Glutamatergic neuron (in vitro differentiated cells): ENCODE measurements around the gene ZNF70. TPM values are rescaled to one million over a fixed set of nuclear protein-coding genes. Genes with fewer than 3 reads are reported as not detected.

Experiments used
- DNase-seq: peaks from one replicate; pipeline ENCODE4 v3.0.0; 2022
- H3K27ac Mint-ChIP-seq: one replicate; pipeline ENCODE4 v1.8.0; 2020; ENCODE audit warnings: mild to moderate bottlenecking, mixed read lengths, inconsistent platforms; ENCODE audit not compliant: unreplicated experiment
- H3K27me3 Mint-ChIP-seq: one replicate; pipeline ENCODE4 v1.8.0; 2020; ENCODE audit warnings: mild to moderate bottlenecking, moderate library complexity, mixed read lengths, inconsistent platforms; ENCODE audit not compliant: unreplicated experiment
- H3K36me3 Mint-ChIP-seq: one replicate; pipeline ENCODE4 v1.8.0; 2020; ENCODE audit warnings: mild to moderate bottlenecking, mixed read lengths, inconsistent platforms; ENCODE audit not compliant: unreplicated experiment
- H3K4me1 Mint-ChIP-seq: one replicate; pipeline ENCODE4 v1.8.0; 2020; ENCODE audit warnings: mild to moderate bottlenecking, low read depth, mixed read lengths, inconsistent platforms; ENCODE audit not compliant: unreplicated experiment
- H3K4me3 Mint-ChIP-seq: one replicate; pipeline ENCODE4 v1.8.0; 2020; ENCODE audit warnings: mild to moderate bottlenecking, mixed read lengths, inconsistent platforms; ENCODE audit not compliant: unreplicated experiment
- H3K9me3 Mint-ChIP-seq: one replicate; pipeline ENCODE4 v1.8.0; 2020; ENCODE audit warnings: mild to moderate bottlenecking, moderate library complexity, mixed read lengths, inconsistent platforms; ENCODE audit not compliant: unreplicated experiment
- CTCF ChIP-seq: fragments of 200-600 bp; sonication (generic); IDR thresholded peaks from one replicate; pipeline ENCODE4 v1.5.0; 2021; ENCODE audit not compliant: partially characterized antibody, unreplicated experiment
- total RNA-seq: library from RNA; stranded (reverse); fragmentation: NEBNext Ultra II Directional; extraction: Animal tissue kit (Norgen Biotek cat#: 25700); gene quantifications from one replicate; pipeline ENCODE4 v1.2.1, GENCODE V29; 2021; ENCODE audit not compliant: unreplicated experiment

The ZNF70 gene
- total RNA-seq, 1 donor from 2014 or later: 9.0 TPM

GRCh38 chr22:23759566-23759965 is 8.7 kb upstream of the ZNF70 start:
- H3K9me3 Mint-ChIP-seq: no peaks in the 10 kb centered on the region
- peaks cover 8% of the 10 kb centered on the region for H3K27me3 Mint-ChIP-seq
- H3K27ac Mint-ChIP-seq: no peak overlapping the region
- H3K4me3 Mint-ChIP-seq: no peak overlapping the region
- no peaks in the 10 kb centered on the region for H3K4me1 Mint-ChIP-seq
- no peak for TF ChIP-seq CTCF
- no peak for DNase-seq
- H3K36me3 Mint-ChIP-seq: no peaks in the 10 kb centered on the region

- no peak for TF ChIP-seq CTCF
- Mint-ChIP-seq H3K4me1 (no peaks in the 10 kb centered on the region), H3K36me3 (no peaks in the 10 kb centered on the region), H3K9me3 (peaks cover 1% of the 10 kb centered on the region), H3K27me3 (peaks cover 5% of the 10 kb centered on the region), H3K27ac (no peak overlapping the region), H3K4me3 (no peak overlapping the region)
- no peak for DNase-seq
These were observed 6.0 kb upstream of the ZNF70 start for GRCh38 chr22:23756891-23757290.

GRCh38 chr22:23755711-23756110 is 4.8 kb upstream of the ZNF70 start:
- no peak for DNase-seq
- no peaks in the 10 kb centered on the region for H3K4me1 Mint-ChIP-seq
- no peak overlapping the region for H3K27ac Mint-ChIP-seq
- peaks cover 5% of the 10 kb centered on the region for H3K27me3 Mint-ChIP-seq
- H3K9me3 Mint-ChIP-seq: peaks cover 5% of the 10 kb centered on the region
- H3K36me3 Mint-ChIP-seq: no peaks in the 10 kb centered on the region
- H3K4me3 Mint-ChIP-seq: no peak overlapping the region
- TF ChIP-seq CTCF: no peak

- H3K36me3 Mint-ChIP-seq: no peaks in the 10 kb centered on the region
- DNase-seq: no peak
- no peak overlapping the region for H3K4me3 Mint-ChIP-seq
- H3K27ac Mint-ChIP-seq: no peak overlapping the region
- H3K4me1 Mint-ChIP-seq: peaks cover 2% of the 10 kb centered on the region
- no peak for TF ChIP-seq CTCF
- H3K27me3 Mint-ChIP-seq: peaks cover 10% of the 10 kb centered on the region
- H3K9me3 Mint-ChIP-seq: peaks cover 7% of the 10 kb centered on the region
These were observed 4.2 kb upstream of the ZNF70 start for GRCh38 chr22:23754980-23755636.

- Mint-ChIP-seq H3K4me1 (peaks cover 2% of the 10 kb centered on the region), H3K9me3 (peaks cover 9% of the 10 kb centered on the region), H3K36me3 (no peaks in the 10 kb centered on the region), H3K27me3 (peaks cover 13% of the 10 kb centered on the region), H3K4me3 (no peak within 1 kb of the TSS), H3K27ac (no peak within 1 kb of the TSS)
- DNase-seq: no peak
- TF ChIP-seq CTCF: no peak
These were observed 3.5 kb upstream of the ZNF70 start, which contains the start of gene VPREB3 for GRCh38 chr22:23754220-23754919. Gene VPREB3 (minus strand): TSS chr22:23754425. CDS start chr22:23754363, 62 bp downstream.
